ENCODE measurements around the gene KRTAP10-8. TPM values are rescaled to one million over a fixed set of nuclear protein-coding genes. Genes with fewer than 3 reads are reported as not detected.
"Not testable (repeated sequence)": the region's sequence is repeated elsewhere in the genome, so short reads cannot be mapped to it uniquely, and the experiment has no call there.

The KRTAP10-8 gene
- total RNA-seq, 1 donor from 2014 or later, result not detected

DNA sequence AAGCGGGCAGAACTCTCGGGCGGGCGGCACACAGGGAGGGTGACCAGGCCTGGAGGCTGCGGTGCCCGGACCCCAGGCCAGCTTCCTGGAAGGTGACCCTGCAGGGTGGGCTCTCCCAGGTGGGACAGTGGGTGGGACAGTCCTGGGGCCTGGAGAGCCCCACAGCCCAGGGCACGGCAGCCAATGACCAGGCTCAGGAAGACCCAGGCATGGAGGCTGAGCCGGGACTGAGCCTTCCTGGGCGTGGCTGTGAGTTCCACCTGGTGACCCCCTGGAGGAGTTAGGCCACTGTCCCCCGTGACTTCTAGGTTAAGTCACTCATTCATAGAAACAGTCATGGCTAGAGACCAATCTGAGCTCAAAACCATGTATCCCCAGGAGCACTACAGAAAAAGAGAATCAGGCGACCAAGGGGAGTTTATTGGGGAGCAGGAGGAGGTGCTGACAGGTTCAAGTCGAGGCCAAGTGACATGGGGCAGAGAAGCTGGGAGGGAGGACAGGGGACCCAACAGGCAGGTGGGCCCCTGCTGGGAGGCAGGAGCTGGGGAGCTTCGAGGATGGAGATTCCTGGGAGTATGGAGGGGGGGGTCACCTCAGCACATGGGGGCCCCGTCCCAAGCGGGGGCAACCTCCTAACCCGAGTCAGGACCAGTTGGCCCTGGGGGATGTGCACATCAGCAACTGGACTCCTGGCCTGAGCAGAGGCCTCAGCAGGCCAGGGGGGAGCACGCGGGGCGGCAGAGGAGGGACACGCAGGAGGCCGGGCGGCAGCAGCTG, 32.6 kb upstream of the KRTAP10-8 start:
- ATAC-seq (no peak), DNase-seq (ENCODE audit: low spot score) (no peak)

DNA sequence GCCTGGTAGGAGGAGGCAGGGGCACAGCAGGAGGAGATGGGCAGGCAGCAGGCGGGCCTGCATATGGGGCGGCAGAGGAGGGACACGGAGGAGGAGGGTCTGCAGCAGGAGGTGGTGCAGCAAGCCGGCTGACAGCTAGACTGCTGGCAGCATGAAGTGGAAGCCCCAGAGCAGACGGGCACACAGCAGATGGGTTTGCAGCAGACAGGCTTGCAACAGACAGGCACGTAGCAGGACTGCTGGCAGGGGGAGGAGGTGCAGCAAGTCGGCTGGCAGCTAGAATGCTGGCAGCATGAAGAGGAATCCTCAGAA, 32.1 kb upstream of the KRTAP10-8 start:
- no peak for DNase-seq (ENCODE audit: low spot score)
- ATAC-seq, result no peak

DNA sequence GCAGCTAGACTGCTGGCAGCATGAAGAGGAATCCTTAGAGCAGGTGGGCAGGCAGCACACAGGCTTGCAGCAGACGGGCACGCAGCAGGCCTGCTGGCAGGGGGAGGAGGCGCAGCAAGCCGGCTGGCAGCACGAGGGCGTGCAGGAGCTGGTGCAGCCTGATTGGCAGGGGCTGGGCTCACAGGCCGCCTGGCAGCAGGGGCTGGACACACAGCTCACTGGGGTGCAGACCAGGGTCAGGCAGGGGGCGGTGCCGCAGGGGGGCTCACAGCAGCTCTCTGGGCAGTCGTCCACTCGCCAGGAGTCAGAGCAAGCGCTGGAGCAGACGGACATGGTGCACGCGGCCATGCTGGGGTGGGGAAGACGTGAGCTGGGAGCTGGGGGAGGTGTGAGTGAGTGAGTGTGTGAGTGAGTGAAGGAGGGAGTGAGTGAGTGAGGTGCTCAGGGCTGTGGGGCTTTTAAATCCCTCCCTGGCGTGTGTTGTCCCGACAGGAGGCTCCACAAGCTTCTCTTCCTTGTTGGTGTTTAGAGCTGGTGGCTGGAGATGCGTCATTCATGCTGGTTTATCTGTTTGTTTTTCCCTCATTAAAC, 31.6 kb upstream of the KRTAP10-8 start, which contains the start of gene KRTAP10-5:
Gene KRTAP10-5, minus strand, starts transcription at position 374 of the 591 bp plus-strand sequence. Its CDS starts 26 bp downstream, at position 348.
- peak; percentile 43 for DNase-seq (ENCODE audit: low spot score)

DNA sequence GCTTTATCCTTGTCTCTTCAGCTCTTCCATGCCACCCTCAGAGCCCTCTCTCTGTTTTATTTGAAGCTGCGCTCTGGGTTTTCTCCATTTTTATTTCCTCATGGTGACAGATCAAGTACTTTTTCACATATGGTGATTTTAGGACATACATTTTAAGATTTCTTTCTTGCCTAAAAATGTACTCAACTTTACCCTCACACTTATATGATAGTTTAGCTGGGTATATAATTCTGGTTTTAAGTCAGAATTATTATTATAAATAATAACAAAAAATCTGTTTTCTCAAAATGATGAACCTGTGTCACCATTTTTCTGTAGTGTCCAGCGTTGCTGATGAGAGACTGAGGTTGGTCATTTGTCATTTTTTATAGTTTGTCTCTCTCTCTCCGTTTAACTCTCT, 30.7 kb upstream of the KRTAP10-8 start:
- no peak for ATAC-seq
- no peak for DNase-seq (ENCODE audit: low spot score)

More for the DNA sequence above, 31.6 kb upstream of the KRTAP10-8 start, which contains the start of gene KRTAP10-5:
- peak; percentile 47 for ATAC-seq

DNA sequence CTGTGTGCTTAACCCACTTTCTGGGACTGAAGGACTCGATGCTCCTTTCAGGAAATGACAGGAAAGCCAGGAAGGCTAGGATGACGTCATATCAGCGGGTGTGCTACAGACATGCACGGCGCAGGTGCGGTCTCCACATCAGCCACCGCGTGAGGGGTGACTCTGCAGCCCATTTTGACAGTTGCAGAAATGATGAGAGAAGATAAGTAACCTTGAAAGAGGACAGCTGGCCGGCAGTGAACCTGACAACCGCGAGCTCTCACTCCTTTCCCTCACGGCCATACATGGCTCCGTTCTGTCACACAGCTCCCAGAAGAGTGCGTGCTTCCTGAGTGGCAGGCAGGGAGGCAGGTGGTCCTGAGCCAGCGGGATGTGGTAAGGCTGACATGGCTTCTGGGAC, 29.8 kb upstream of the KRTAP10-8 start:
- no peak for DNase-seq (ENCODE audit: low spot score)

DNA sequence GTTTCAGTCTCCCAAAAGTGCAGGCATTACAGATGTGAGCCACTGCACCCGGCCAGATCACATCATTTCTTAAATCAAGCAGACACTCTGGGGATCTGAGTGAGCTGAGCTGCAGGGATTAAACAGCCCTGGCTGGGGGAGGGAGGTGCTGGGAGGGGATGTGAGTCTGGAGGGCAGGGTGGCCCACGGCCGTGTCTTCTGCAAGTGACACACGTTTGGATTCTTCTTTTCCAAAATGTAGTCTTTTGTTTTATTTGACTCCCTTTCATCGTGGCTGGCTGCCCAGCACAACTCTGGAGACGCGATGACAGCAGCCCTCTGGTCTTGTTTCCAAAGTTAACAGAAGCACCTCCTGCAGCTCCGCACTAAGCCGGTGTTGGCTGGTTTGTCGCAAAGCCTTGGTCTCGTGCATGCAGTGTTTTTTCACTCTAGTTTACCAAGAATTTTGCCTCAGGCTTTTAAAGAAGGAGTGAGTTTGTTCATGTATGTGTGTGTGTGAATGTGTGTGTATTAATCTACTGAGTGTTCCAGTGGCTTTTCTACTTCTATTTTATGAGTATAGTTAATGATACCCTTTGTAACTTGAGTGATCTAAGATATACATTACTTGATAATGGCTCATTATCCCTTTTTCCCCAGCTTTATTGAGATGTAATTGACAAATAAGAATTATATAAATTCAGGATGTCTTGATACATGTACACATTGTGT, 28.6 kb upstream of the KRTAP10-8 start:
- ATAC-seq (peak; percentile 86), DNase-seq (ENCODE audit: low spot score) (peak; percentile 49)

More for the DNA sequence above, 29.8 kb upstream of the KRTAP10-8 start:
- no peak for ATAC-seq

DNA sequence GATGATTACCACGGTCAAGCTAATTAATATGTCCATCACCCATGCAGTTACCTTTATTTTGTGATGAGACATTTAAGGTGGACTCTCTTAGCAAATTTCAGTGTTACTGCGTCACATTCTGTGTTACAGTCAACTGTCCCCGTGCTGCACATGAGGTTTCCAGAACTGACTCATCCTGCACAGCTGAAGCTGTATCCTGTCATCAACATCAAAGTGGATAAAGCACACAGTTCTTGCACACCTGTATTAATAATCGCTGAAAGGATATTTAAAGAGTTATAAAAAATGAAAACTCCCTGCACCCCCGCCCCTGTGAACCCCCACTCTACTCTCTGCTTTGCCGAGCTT, 28.1 kb upstream of the KRTAP10-8 start:
- no peak for ATAC-seq
- DNase-seq (ENCODE audit: low spot score), result no peak

DNA sequence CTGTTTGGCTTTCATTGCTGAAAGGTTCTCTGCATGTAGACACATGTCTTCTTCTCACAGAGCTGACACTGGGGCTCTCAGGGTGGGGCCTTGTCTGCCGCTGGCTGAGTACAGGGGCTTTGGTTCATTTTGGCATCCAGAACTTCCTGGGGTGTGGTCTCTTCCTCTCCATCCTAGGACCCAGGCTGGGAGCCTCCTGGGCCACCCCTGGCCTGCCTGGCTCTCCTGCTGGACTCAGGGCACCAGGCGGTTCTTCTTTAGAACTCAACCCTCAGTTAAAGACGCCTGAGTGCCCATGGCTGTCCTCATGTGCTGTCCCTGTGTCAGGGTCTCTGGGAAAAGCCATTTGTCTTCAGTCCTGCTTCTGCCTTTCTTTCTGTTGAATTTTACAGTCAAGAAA, 26.0 kb upstream of the KRTAP10-8 start:
- ATAC-seq, result no peak
- no peak for DNase-seq (ENCODE audit: low spot score)

DNA sequence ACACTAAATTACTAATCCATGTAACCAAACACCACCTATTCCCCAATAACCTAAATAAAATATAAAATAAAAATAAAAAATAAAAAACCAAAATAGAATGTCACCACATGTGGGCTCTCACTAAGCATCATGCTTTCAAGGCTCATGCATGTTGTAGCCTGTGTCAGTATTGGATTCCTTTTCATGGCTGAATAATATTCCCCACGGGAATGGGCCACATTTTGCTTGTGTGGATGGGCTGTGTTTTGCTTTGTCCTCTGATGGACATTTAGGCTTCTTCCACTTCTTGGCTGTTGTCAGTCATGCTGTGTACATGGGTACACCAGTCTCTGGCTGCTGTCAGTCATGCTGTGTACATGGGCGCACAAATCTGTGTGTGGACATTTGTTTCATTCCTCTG, 22.8 kb upstream of the KRTAP10-8 start:
- ATAC-seq (no peak), DNase-seq (ENCODE audit: low spot score) (no peak)

DNA sequence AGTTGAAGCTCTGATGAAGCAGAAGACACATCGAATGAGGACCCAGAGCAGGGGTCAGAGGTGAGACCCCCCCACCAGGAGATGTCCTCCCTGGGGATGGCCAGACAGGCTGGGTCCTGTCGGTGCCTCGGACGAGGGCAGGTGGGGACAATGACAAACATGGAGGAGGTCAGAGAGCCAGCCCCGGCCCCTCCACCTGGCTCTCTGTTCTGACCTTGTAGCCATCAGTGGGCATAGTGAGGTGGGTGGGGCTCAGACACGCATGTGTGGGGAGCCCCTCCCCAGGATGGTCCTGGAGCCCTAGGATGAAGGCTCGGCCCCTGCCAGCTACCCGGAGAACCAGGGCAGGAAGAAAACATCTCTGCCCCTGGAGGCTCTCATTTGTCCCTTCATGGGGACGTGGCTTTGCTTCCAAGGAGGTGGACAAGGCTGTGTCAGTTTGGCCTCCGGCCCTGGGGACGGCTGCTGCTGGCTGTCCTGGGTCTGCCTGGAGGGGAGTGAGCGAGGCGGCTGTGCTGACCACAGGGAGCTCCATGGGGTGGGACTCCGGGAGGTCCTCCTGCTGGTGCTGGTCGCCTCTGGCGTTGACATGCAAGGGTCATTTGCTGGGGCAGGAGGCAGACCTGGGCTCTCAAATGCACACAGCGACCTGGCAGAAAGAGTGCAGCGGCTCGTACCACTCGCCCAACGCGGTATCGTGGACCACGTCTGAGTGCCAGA, 22.1 kb upstream of the KRTAP10-8 start:
- peak; percentile 41 for DNase-seq (ENCODE audit: low spot score)
- no peak for ATAC-seq

DNA sequence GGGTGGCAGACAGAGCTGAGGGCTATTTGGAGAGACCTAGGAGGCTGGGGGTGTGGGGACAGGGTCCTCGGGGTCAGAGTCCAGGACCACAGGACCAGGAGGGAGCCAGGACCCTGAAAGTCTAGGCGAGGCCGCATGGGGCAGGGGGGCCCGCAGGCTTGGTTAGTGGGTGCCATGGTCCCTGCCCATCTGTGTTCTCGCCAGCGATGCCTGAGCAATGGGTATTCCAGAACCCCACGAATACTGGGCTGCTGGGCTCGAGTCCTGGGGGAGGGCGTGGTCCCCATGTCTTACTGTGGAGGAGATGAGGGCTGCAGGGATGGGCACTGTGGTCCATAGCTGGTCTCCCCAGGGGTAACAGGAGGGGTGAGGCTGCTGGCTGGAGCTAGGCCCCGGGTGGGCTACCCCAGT, 21.6 kb upstream of the KRTAP10-8 start:
- ATAC-seq, result no peak
- peak; percentile 39 for DNase-seq (ENCODE audit: low spot score)

DNA sequence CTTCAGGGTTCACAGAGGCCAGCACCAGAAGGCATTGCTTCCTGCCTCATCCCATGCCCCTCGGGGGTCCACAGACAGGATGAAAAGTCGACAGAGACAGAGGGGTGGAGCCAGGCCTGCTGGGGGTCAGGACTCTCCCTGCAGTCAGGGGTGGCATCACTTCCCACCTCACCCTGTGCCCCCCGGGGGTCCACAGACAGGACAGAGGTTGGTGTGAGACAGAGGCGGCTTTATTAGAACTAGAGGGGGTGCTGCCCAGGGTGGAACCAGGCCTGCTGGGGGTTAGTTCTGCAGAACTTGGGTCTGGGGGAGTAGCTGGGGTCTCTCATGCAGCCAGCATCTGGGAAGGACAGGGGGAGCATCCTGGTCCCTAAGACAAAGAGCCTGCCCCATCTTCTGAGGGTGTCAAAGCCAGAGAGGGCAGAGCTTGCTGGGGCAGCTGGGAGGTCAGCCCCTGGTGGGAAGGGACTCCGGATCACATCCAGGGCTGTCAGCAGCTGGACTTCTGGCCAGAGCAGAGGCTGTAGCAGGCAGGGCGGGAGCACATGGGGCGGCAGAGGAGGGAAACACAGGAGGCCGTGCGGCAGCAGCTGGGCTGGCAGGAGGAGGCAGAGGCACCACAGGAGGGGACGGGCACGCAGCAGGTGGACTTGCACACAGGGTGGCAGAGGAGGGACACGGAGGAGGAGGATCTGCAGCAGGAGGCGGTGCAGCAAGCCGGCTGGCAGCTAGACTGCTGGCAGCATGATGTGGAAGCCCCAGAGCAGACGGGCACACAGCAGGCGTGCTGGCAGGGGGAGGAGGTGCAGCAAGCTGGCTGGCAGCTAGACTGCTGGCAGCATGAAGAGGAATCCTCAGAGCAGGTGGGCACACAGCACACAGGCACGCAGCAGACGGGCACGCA, 20.7 kb upstream of the KRTAP10-8 start:
- peak; percentile 36 for ATAC-seq
- peak; percentile 51 for DNase-seq (ENCODE audit: low spot score)

DNA sequence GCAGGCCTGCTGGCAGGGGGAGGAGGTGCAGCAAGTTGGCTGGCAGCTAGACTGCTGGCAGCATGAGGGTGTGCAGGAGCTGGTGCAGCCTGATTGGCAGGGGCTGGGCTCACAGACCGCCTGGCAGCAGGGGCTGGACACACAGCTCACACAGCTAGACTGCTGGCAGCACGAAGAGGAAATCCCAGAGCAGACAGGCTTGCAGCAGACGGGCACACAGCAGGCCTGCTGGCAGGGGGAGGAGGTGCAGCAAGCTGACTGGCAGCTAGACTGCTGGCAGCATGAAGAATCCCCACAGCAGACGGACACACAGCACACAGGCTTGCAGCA, 20.1 kb upstream of the KRTAP10-8 start:
- peak; percentile 4 for ATAC-seq
- not testable (repeated sequence) for DNase-seq (ENCODE audit: low spot score)

DNA sequence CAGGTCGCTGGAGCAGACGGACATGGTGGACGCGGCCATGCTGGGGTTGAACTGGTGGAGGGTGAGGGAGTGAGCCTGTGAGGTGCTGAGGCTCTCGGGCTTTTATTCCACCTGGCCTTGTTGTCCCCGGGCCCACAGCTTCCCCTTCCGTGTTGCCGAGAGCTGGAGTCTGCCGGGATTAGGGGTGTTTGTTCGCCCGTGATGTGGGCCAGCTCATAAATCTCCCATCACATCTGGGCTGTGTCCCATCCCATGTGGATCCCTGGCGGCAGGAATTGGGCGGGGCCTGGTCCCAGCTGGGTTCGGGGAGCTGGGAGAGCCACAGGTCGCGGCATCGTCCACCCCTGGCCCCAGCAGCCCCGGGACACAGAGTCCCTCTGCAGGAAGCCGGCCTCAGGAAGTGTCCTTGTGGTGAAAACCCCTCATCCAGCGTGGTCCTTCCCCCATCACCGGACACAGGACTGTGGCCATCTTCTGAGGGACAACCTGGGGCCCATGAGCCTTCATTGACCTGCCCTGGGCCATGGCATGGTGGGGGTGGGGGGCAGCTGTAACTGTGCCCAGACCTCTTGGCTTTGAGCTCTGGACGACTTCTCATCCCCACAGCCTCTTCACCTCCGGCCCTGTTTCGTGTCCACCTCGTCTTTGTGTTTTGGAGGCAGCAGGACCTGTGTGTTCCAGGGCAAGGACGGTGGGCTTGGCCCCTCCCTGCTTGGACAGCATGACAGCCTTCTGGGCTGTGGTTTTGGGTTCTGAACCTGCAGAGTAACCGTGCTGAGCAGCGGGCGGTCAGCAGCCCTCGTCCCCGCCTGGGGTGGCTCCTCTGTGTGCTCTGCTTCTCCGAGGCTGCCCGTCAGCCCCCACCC, 19.2 kb upstream of the KRTAP10-8 start, which contains the start of gene KRTAP10-6:
Gene KRTAP10-6, minus strand, starts transcription at position 60 of the 866 bp plus-strand sequence. Its CDS starts 21 bp downstream, at position 39.
- ATAC-seq, result peak; percentile 56

DNA sequence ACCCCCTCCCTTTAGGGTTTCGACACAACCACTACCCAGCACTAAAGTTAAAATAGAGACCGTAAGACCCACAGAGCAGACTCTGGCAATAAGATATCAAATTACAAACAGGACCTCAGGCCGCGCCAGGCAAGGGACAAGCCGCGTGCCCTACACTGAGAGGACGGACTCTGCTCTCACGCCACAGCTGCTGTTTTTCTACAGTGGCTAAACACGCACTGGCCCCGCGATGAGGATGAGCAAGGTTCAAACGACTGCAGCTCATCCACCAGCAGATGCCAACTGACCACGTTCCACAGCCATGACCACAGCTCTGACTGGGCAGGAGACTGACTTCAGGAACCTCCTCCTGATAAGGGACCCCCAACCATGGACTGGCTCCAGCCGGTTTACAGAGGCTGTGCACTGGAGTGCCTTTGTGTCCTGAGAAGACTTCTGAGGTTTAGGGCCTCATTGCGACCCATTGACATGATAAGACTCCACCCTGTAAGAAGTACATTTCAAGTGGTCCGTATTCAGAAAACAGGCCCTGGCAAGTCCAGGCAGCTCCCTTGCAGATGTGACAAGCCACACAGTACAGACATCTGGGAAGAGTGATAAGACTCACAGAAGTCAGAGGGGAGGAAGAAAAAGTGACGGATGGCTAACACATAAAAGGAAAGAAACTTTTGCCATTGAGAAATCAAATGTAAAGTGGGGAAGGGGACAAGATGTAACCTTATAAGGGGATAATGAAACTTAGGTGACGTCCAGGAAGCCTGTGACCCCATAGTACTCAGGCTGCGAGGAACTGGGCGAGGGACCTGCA, 18.1 kb upstream of the KRTAP10-8 start:
- peak; percentile 96 for DNase-seq (ENCODE audit: low spot score)
- ATAC-seq, result peak; percentile 76

More for the DNA sequence above, 19.2 kb upstream of the KRTAP10-8 start, which contains the start of gene KRTAP10-6:
- DNase-seq (ENCODE audit: low spot score), result peak; percentile 60

DNA sequence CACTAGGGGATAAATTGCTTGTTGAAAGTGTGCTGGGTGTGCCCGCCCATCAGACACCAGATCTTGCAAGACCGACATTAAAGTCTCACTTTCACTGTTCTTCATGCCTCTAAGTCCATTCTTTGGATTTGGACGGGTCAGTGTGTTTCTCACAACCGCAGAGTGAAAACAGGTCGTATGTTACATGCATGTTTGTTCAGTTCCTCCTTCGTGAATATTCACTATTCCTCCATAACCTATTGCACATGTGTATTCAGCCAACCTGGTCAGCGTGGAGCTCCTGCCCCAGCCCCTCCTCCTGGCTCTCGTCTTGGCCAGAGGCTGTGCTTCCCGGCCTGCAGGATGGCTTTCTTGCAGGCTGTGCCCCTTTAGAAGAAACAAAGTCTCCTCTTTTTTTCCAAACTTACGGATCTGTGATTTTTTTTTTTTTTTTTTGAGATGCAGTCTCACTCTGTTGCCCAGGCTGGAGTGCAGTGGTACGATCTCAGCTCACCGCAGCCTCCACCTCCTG, 17.4 kb upstream of the KRTAP10-8 start:
- no peak for ATAC-seq
- no peak for DNase-seq (ENCODE audit: low spot score)

DNA sequence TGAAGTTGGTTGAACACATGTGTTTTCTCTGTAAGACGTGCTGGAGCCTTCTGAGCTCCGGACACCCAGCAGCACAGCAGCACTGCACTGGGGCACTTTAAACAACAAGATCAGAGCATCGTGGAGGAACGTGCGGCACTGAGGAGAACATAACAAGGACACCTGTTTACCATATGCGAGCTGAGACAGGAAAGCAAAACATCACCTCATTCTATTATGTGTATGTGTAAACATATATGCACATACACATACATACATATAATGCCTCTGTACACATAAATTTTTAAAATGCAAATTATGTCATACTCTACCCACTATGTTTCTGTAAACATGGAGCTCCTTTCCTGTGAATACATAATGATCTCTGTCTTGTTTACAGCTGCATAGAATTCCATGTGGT, 16.4 kb upstream of the KRTAP10-8 start:
- no peak for ATAC-seq
- no peak for DNase-seq (ENCODE audit: low spot score)

DNA sequence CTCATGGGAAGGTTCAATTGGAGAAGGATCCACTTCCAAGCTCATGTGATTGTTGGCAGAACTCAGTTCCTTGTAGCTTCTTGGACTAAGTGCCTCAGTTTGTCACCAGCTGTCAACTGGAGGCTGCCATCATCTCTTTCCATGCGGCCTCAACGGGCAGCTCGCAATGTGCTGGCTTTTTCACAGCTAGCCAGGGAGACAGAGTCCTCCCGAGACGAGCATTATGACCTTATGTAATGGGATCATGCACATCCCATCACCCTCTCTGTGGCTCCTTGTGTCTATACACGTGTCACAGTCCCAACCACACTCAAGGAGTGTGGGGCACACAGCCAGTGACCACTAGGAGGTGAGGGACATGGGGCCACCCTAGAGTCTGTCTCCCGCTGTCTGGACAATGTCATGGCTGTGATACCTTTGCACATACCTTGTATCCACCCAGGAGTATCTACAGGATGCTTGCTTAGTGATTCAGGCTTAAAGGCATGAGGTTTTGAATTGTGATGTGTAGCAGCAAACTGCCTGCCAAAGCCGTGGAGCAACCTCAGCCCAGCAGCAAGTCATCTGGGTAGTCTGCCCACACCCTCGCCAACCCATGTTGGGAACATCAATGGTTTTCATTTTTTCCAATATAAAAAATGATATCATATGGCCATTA, 15.7 kb upstream of the KRTAP10-8 start:
- DNase-seq (ENCODE audit: low spot score) (no peak), ATAC-seq (no peak)

Data from left lobe of liver (tissue), 2 donors.